Small intestine (tissue), 7 donors: ENCODE data around the gene SLC35G6. TPM values are rescaled to one million over a fixed set of nuclear protein-coding genes. Genes with fewer than 3 reads are reported as not detected.
"Not testable (repeated sequence)": the region's sequence is repeated elsewhere in the genome, so short reads cannot be mapped to it uniquely, and the experiment has no call there.

Experiments used
- DNase-seq, 2 donors: peaks; one replicate each; pipeline versions ENCODE4 v3.0.0 to v3.0.0-alpha.2; 2013
- FAIRE-seq: peaks from 2 replicates; lab custom pipeline; 2012; peaks lifted over from hg19 to GRCh38; lab: Jason Lieb, UNC
- H3K27ac ChIP-seq, 3 donors: one replicate each; pipeline ENCODE4 v1.5.1; 2013; ENCODE audit warnings: low read length in 2 of 3, mild to moderate bottlenecking in 2 of 3, control low read depth in 1 of 3, inconsistent platforms in 1 of 3, low read depth in 1 of 3, moderate library complexity in 1 of 3
- H3K27me3 ChIP-seq, 3 donors: one replicate each; pipeline ENCODE4 v1.6.1; 2013; ENCODE audit warnings: low read length in 3 of 3, inconsistent platforms in 1 of 3; ENCODE audit not compliant: control insufficient read depth in 3 of 3, insufficient read depth in 3 of 3
- H3K36me3 ChIP-seq, 3 donors: one replicate each; pipeline ENCODE4 v1.6.1; 2013; ENCODE audit warnings: low read length in 3 of 3, inconsistent platforms in 1 of 3, low read depth in 1 of 3, mild to moderate bottlenecking in 1 of 3, moderate library complexity in 1 of 3; ENCODE audit not compliant: control insufficient read depth in 3 of 3, insufficient read depth in 2 of 3
- H3K4me1 ChIP-seq, 3 donors: one replicate each; pipeline ENCODE4 v1.6.1; 2013; ENCODE audit warnings: low read length in 2 of 3, inconsistent platforms in 1 of 3, low read depth in 1 of 3, mild to moderate bottlenecking in 1 of 3, moderate library complexity in 1 of 3; ENCODE audit not compliant: control insufficient read depth in 3 of 3, insufficient read depth in 2 of 3
- H3K4me3 ChIP-seq, 3 donors: one replicate each; pipeline ENCODE4 v1.5.1; 2013; ENCODE audit warnings: low read length in 3 of 3, control low read depth in 1 of 3, inconsistent platforms in 1 of 3, low read depth in 1 of 3, mild to moderate bottlenecking in 1 of 3, moderate library complexity in 1 of 3
- H3K9me3 ChIP-seq, 2 donors: one replicate each; pipeline ENCODE4 v1.6.1; 2013; ENCODE audit warnings: low read depth in 1 of 2, low read length in 1 of 2; ENCODE audit not compliant: control insufficient read depth in 2 of 2, insufficient read depth in 1 of 2
- WGBS, 3 donors: extraction: QIAGEN DNeasy Blood & Tissue Kit; methylation state at CpG; one replicate each; pipeline ENCODE4 v1.1.7; 2013; 5-methylcytosine and 5-hydroxymethylcytosine counted together
- polyA plus RNA-seq, 4 donors: library from polyadenylated mRNA; stranded (reverse) in 3 of 4; unstranded in 1 of 4; fragments of 200-250 nt in 3 of 4; fragments of 120-200 nt in 1 of 4; gene quantifications; one replicate each; pipeline versions ENCODE4 v1.2.1 to v1.2.3, GENCODE V29; 2013
- donor health status: healthy with polysubstance abuse.
- donor health status: control.
- donor health status: control.
- donor health status: Bipolar disorder and iron deficiency.
- donor health status: healthy.

Gene SLC35G6
- polyA plus RNA-seq, 4 donors, result 0.49 TPM; not detected in 3

DNA sequence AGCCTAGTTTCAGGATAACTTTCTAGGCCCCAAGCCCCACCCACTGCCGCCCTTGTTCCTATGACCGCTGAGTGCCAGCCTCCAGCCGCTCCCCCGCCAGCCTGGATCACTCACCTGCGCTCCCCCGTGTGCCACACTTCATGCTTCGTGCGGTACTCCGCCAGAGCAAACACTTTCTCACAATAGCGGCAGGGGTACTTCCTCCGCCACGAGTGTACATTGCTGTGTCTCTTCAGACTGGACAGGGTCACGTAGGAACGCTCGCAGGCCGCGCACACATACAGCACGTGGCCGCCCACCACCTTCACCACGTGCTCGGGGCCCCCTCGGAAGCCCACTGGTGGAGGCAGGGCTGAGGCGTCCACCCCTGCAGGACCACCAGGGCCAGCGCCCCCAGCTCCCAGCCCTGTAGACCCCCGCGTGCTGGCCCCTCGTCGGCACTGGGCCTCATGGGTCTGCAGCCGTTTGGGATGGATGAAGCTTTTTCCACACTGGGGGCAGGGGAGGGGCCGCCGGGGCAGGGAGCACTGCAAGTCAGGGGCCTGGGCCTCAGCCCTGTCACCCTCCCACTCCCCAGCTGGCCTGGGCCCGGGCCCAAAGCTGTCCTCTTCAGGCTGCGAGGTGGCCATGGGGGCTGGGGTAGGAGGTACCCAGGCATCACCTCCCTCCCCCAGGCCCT is 15.5 kb upstream of the SLC35G6 start:
- Histone ChIP-seq H3K4me3 (no peak overlapping the region), H3K27ac (peak overlapping the region in 1 of 3 donors; percentile 41), H3K36me3 (peaks cover 3 to 78% (median 8%) of the 10 kb centered on the region in 3 donors), H3K9me3 (no peaks in the 10 kb centered on the region), H3K4me1 (peaks cover 0 to 3% (median under 1%) of the 10 kb centered on the region in 3 donors), H3K27me3 (no peaks in the 10 kb centered on the region)
- DNase-seq (no peak), FAIRE-seq (no peak)
- 91 to 95% (median 91%) methylated on average over 32 to 33 of the region's 33 CpGs for WGBS, 3 donors

DNA sequence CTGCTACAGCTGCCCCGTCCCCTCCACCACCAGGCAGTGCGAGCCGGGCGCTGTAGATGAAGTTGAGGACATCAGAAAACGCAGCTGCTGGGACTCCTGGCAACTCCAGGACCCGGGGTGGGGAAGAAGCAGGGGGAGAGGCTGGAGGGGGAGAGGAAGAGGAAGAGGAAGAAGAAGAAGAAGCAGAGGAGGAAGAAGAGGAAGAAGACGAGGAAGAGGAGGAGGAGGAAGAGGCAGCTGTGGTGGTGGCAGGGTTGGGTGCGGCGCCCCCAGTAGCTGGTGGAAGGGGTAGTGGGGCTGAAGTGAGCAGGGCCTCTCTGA is 15.0 kb upstream of the SLC35G6 start:
- 88 to 94% (median 90%) methylated on average over 9 of the region's 9 CpGs for WGBS, 3 donors
- Histone ChIP-seq H3K27me3 (no peaks in the 10 kb centered on the region), H3K27ac (peak overlapping the region in 1 of 3 donors; percentile 41), H3K4me1 (peaks cover 0 to 3% (median 2%) of the 10 kb centered on the region in 3 donors), H3K4me3 (no peak overlapping the region), H3K36me3 (peaks cover 3 to 78% (median 8%) of the 10 kb centered on the region in 3 donors), H3K9me3 (no peaks in the 10 kb centered on the region)
- no peak for DNase-seq
- no peak for FAIRE-seq

DNA sequence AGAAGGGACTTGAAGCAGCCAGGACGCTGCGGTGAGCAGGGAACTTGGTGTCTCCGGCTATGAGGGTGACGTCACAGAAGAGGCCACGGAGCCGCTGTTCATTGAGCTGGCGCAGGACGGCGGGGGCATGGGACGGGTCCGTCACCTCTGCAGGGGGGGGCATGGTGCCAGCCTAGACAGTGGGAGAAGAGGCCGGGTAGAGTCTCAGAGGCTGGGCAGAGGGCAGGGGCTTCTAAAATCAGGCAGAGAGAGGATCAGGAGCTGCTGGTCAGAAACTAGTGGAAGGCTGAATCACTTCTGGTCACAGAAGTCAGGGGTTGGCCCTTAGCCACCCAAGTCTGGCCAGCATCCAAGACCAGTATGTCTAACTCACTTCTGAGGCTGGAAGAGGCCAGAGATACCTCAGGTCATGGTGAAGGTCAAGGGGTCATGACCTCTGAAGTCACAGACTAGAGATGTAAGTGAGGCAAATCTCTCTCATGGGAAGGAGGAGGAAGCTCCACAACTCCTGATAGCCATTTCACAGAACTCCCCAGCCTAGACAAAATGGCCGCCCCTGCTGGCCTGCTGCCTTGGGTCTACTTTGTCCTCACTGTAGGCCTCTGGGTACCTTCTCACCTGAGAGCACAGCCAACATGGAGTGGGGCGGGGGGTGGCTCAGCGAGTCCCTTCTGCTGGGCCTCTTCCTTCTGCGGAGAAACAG is 14.5 kb upstream of the SLC35G6 start:
- Histone ChIP-seq H3K27me3 (no peaks in the 10 kb centered on the region), H3K36me3 (peaks cover 3 to 76% (median 8%) of the 10 kb centered on the region in 3 donors), H3K9me3 (no peaks in the 10 kb centered on the region), H3K27ac (peak overlapping the region in 1 of 3 donors; percentile 41), H3K4me1 (peaks cover 0 to 7% (median 2%) of the 10 kb centered on the region in 3 donors), H3K4me3 (no peak overlapping the region)
- DNase-seq, result no peak
- no peak for FAIRE-seq
- 87 to 95% (median 88%) methylated on average over 15 to 16 of the region's 16 CpGs for whole genome bisulfite sequencing, 3 donors

DNA sequence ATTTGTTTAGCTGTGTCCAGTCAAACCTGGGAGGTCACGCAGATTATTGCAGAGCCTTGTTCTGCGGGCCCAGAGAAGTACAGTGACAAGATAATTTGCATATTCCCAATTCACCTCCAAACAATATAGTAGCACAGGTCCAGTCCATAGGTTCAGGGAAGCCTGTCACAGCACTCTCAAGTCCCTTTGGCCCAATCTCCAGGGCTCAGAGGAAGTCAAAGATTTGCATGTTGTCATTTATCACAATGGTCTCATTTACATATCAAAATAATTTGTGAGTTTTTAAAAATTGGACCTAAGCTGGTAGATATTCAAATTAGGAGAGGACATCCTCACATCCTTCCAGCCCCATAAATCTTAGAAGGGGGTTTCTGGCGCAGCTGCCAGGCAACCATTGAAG is 13.7 kb upstream of the SLC35G6 start:
- DNase-seq, result no peak
- no peaks in the 10 kb centered on the region for H3K9me3 ChIP-seq
- WGBS, 3 donors, result 84 to 96% (median 94%) methylated on average over 3 of the region's 3 CpGs
- H3K36me3 ChIP-seq, result peaks cover 2 to 74% (median 8%) of the 10 kb centered on the region in 3 donors
- no peak for FAIRE-seq
- no peak overlapping the region for H3K4me3 ChIP-seq
- H3K27me3 ChIP-seq, result no peaks in the 10 kb centered on the region
- peaks cover 0 to 8% (median 2%) of the 10 kb centered on the region in 3 donors for H3K4me1 ChIP-seq
- peak overlapping the region in 1 of 3 donors; percentile 41 for H3K27ac ChIP-seq

DNA sequence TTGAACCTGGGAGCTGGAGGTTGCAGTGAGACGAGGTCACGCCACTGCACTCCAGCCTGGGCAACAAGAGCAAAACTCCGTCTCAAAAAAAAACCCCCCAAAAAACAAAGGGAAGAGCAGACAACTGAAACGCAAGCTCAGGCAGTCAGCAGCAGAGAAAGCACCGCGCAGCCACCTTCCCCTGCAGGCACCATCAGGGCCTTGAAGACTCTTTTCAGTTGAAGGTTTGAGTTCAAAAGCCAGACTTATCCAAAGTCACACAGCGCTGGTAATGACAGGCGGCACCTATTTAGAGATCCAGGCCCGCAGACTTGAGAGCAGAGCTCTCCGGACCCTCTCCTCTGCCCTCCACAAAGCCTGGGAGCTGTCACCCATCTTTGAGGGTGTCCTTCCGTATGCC is 13.0 kb upstream of the SLC35G6 start:
- no peak for FAIRE-seq
- 93 to 96% (median 95%) methylated on average over 11 of the region's 11 CpGs for WGBS, 3 donors
- H3K36me3 ChIP-seq, result peaks cover 0 to 68% (median 7%) of the 10 kb centered on the region in 3 donors
- H3K27ac ChIP-seq, result no peak overlapping the region
- no peak for DNase-seq
- H3K9me3 ChIP-seq, result no peaks in the 10 kb centered on the region
- H3K4me1 ChIP-seq, result peaks cover 0 to 8% (median 2%) of the 10 kb centered on the region in 3 donors
- H3K4me3 ChIP-seq, result no peak overlapping the region
- H3K27me3 ChIP-seq, result no peaks in the 10 kb centered on the region

DNA sequence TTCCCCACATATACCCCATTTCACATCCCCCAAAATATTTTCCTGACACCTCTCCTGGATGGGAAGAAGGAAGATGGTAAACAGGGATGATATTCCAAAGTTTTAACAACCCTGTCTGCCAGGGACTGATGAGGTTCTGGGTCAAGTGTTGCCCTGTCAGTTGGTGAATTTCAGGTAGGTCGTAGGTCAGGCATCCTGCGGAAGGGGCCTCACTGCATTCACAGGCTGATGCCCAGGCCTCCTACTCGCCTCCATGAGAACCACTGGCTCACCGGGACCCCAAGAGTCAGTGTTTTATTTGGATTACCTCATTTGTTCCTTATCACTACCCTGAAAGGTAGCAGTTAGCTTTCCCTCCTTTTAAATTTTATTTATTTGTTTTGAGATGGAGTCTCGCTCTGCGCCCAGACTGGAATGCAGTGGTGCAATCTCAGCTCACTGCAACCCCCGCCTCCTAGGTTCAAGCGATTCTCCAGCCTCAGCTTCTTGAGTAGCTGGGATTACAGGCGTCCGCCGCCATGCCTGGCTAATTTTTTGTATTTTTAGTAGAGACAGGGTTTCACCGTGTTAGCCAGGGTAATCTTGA is 12.3 kb upstream of the SLC35G6 start:
- DNase-seq (no peak), FAIRE-seq (no peak)
- Histone ChIP-seq H3K27ac (no peak overlapping the region), H3K4me1 (peaks cover 0 to 8% (median 2%) of the 10 kb centered on the region in 3 donors), H3K4me3 (no peak overlapping the region), H3K9me3 (no peaks in the 10 kb centered on the region), H3K36me3 (peaks cover 0 to 68% (median 5%) of the 10 kb centered on the region in 3 donors), H3K27me3 (no peaks in the 10 kb centered on the region)
- whole genome bisulfite sequencing, 3 donors, result 83 to 85% (median 84%) methylated on average over 12 of the region's 12 CpGs

DNA sequence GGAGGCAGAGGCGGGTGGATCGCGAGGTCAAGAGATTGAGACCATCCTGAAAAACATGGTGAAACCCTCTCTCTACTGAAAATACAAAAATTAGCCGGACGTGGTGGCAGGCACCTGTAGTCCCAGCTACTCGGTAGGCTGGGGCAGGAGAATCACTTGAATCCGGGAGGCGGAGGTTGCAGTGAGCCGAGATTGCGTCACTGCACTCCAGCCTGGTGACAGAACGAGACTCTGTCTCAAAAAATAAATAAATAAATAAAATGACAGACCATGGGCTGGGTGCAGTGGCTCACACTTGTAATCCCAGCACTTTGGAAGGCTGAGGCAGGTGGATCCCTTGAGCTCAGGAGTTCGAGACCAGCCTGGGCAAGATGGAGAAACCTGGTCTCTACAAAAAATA is 11.4 kb upstream of the SLC35G6 start:
- peaks cover 0 to 13% (median 2%) of the 10 kb centered on the region in 3 donors for H3K4me1 ChIP-seq

DNA sequence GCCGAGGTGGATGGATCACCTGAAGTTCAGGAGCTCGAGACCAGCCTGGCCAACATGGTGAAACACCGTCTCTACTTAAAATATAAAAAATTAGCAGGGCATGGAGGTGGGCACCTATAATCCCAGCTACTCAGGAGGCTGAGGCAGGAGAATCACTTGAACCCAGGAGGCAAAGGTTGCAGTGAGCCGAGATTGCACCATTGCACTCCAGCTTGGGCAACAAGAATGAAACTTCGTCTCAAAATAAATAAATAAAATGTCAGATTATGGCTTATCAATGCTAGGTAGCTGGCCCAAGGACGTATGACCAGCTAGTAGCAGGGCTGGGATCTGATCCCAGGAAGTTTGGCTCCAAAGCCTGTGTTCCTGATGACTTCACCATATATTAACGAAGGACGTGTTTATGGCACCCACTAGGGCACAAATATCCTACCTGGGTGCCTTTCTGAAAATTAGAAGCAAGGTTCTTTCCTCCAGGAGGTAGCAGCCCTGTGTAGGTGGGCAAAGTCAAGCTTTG is 10.7 kb upstream of the SLC35G6 start:
- WGBS, 3 donors, result 49 to 73% (median 57%) methylated on average over 8 of the region's 8 CpGs
- DNase-seq, result peak in 1 of 2 donors; percentile 45
- not testable (repeated sequence) for FAIRE-seq

More for the DNA sequence above, 11.4 kb upstream of the SLC35G6 start:
- H3K36me3 ChIP-seq, result peaks cover 0 to 69% (median 5%) of the 10 kb centered on the region in 3 donors
- FAIRE-seq, H3K27me3 ChIP-seq, DNase-seq, H3K9me3 ChIP-seq, H3K27ac ChIP-seq, H3K4me3 ChIP-seq: not testable (repeated sequence)
- WGBS, 3 donors, result 92 to 96% (median 95%) methylated on average over 12 of the region's 12 CpGs

More for the DNA sequence above, 10.7 kb upstream of the SLC35G6 start:
- peaks cover 0 to 19% (median 2%) of the 10 kb centered on the region in 3 donors for H3K4me1 ChIP-seq
- H3K4me3 ChIP-seq, H3K27me3 ChIP-seq, H3K9me3 ChIP-seq, H3K27ac ChIP-seq: not testable (repeated sequence)
- peaks cover 0 to 69% (median 4%) of the 10 kb centered on the region in 3 donors for H3K36me3 ChIP-seq
